D721Med (cell line): ENCODE results near the gene FN3K.
"Not testable (repeated sequence)": the region's sequence is repeated elsewhere in the genome, so short reads cannot be mapped to it uniquely, and the experiment has no call there.

ENCODE experiments used
- DNase-seq: peaks from one replicate; pipeline ENCODE4 v3.0.0; 2011; ENCODE audit warnings: low spot score; ENCODE audit not compliant: insufficient read length
- FAIRE-seq: peaks from 2 replicates; lab custom pipeline; 2011; peaks lifted over from hg19 to GRCh38; lab: Jason Lieb, UNC
- TF ChIP-seq, protein P1 (sequence below): IDR thresholded peaks from 2 replicates; pipeline ENCODE4 v1.5.1; 2012; ENCODE audit warnings: mild to moderate bottlenecking, control low read depth; ENCODE audit not compliant: insufficient read depth; ENCODE audit errors: missing control alignments

FN3K gene

DNA sequence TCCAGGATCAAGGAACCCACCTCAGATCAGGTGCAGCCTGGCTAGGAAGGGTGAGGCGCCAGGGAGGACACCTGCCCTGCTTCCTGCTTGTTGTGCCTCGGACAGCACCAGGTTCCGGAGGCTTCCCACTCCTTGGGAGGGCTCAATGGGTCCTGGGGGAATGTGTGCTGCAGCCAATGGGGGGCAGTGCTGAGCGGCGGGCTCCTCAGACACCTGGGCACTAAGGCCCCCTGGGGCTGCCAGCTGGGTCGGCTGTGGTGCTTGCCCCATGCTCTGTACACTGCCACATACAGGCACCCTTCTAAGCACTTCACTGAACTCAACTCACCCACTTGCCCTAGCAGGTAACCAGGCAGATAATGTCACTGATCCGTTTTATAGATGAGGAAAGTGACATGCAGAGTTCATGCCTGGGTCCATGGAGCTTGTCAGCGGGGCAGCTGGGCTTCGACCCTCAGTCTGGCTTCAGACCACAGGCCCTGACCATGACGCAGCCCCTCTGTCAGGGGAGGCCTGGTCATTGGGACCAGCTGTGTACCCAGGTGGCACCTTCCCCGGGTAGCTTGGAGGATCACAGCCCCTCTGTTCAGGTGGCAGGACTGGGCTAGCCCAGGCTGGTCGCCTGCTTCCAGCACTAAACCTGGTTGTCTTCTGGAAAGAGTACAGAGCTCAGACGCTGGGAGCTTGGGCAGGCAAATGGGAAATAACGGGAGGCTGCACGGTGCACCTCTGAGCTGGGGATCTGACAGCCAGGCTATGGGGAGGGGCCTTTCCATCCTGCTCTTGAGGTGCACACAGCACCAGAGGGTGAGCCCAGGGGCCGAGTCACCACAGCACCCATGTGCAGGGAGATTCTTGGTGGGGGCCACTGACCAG lies 8.2 kb downstream of the FN3K start:
- DNase-seq (no peak), FAIRE-seq (no peak)
- TF ChIP-seq, protein P1, sequence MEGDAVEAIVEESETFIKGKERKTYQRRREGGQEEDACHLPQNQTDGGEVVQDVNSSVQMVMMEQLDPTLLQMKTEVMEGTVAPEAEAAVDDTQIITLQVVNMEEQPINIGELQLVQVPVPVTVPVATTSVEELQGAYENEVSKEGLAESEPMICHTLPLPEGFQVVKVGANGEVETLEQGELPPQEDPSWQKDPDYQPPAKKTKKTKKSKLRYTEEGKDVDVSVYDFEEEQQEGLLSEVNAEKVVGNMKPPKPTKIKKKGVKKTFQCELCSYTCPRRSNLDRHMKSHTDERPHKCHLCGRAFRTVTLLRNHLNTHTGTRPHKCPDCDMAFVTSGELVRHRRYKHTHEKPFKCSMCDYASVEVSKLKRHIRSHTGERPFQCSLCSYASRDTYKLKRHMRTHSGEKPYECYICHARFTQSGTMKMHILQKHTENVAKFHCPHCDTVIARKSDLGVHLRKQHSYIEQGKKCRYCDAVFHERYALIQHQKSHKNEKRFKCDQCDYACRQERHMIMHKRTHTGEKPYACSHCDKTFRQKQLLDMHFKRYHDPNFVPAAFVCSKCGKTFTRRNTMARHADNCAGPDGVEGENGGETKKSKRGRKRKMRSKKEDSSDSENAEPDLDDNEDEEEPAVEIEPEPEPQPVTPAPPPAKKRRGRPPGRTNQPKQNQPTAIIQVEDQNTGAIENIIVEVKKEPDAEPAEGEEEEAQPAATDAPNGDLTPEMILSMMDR: no peak

DNA sequence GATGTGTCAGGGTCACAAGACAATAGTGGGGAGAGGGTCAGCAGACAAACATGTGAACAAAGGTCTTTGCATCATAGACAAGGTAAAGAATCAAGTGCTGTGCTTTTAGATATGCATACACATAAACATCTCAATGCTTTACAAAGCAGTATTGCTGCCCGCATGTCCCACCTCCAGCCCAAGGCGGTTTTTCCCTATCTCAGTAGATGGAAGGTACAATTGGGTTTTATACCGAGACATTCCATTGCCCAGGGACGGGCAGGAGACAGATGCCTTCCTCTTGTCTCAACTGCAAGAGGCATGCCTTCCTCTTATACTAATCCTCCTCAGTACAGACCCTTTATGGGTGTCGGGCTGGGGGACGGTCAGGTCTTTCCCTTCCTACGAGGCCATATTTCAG lies 9.3 kb downstream of the FN3K start:
- not testable (repeated sequence) for DNase-seq, FAIRE-seq

DNA sequence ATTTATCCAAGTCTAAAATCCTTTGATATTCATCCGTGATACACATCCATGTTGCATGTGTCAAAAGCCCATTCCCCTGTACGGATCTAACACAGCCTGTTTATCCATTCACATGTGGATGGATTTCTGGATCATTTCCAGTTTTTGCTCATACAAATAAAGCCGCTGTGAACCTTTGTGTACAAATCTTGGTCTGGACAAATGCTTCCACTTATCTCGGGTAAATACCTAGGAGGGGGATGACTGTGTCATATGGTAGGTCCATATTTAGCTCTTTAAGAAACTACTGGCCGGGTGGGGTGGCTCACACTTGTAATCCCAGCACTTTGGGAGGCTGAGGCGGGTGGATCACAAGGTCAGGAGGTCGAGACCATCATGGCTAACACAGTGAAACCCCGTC lies 10.1 kb downstream of the FN3K start:
- FAIRE-seq: no peak
- TF ChIP-seq, protein P1: no peak
- no peak for DNase-seq

DNA sequence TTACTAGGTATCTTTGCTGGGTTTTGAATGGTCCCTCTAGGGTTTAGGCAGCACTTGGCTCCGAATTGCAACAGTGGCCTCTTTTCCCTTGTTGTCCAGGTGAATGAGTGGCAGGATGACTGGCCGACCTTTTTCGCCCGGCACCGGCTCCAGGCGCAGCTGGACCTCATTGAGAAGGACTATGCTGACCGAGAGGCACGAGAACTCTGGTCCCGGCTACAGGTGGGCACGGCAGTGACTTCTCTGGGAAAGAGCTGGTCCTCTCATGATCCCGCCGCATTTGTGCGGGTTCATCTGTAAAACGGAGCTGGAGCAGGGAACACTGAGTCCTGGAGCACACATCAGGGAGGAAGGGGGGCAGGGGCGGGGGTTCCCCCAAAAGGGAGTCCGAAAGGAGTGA lies 13.3 kb downstream of the FN3K start:
- TF ChIP-seq, protein P1: no peak
- DNase-seq (no peak), FAIRE-seq (no peak)

DNA sequence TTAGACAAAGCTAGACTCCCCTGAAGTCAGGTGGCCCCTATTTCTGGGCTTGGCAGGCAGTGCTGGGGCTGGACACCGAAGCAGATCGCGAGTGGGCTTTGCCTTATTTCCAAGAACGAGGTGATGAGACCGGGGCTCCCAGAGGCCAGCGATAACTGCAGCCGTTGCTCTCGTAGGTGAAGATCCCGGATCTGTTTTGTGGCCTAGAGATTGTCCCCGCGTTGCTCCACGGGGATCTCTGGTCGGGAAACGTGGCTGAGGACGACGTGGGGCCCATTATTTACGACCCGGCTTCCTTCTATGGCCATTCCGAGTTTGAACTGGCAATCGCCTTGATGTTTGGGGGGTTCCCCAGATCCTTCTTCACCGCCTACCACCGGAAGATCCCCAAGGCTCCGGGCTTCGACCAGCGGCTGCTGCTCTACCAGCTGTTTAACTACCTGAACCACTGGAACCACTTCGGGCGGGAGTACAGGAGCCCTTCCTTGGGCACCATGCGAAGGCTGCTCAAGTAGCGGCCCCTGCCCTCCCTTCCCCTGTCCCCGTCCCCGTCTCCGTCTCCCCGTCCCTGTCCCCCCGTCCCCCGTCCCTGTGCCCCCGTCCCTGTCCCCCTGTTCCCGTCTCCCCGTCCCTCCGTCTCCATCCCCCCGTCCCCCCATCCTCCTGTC lies 15.0 kb downstream of the FN3K start:
- TF ChIP-seq, protein P1: no peak
- FAIRE-seq (no peak), DNase-seq (no peak)

DNA sequence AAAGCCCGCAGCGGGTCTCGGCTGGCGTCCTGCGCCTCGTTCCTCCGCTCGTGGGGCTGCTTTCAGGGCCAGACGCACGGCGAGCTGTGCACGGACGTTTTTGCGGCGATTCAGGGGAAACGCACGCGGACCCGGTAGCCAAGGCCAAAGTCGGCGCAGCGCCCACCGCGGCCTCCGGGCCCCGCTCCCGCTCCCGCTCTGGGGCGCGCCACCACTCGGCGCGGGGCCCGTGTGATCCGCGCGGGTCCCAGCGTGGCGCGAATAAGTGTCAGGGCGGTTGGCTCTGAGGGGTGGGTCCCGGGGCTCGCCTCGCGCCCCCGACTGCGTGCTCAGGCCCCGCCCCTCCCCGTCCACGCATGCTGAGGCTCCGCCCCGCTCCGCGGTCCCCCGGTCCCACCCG lies 15.8 kb downstream of the FN3K start:
- no peak for FAIRE-seq
- no peak for DNase-seq
- TF ChIP-seq, protein P1: no peak

DNA sequence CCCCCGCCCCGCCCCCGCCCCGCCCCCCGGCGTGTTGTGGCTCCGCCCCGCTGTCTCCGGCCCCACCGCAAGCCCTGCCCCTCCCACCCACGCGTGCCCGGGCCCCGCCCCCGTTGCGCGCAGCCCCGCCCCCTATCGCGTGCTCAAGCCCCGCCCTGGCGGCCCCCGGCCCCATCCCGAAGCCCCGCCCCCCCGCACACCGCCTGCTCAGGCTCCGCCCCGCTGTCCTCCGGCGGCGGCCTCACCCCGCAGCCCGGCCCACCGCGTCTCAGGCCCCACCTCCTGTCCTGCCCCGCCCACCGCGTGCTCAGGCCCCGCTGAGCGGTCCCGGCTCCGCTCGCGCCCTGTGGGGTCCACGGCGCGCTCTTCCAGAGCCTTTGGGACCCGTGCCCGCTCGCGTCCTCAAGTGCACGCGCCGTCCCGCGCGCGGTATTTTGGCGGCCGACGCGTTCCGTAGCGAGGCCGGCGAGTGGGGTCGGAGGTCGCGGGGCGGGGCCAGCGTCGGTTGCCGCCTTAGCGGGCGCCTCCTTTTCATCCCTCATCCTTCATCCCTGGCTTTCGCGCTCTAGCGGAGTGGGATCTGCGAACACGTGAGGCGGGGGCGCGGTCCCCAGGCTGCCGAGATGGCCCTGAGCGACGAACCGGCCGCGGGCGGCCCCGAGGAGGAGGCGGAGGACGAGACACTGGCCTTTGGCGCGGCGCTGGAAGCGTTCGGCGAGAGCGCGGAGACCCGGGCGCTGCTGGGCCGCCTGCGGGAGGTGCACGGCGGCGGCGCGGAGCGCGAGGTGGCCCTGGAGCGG lies 16.4 kb downstream of the FN3K start, which contains the start of gene TBCD:
TBCD (plus strand) TSS at position 495 of the 800 bp plus-strand sequence; CDS start at position 624, 129 bp downstream.
- TF ChIP-seq, protein P1: no peak
- no peak for FAIRE-seq
- peak; percentile 78 for DNase-seq
